DND-41 (cell line): ENCODE data around the gene UST.

Source experiments
- ATAC-seq: fragments of 200-7000 bp; cut with Tn5 transposase; 3 replicates; pipeline ENCODE4 v1.9.1; 2021; ENCODE audit warnings: low read depth; ENCODE audit not compliant: insufficient read depth
- DNase-seq: peaks from one replicate; pipeline ENCODE4 v3.0.0-alpha.2; 2020
- H2AFZ ChIP-seq: 2 replicates; pipeline ENCODE4 v1.6.0; 2012; ENCODE audit warnings: low read depth, low read length
- H3K27ac ChIP-seq: 2 replicates; pipeline ENCODE4 v1.5.1; 2012; ENCODE audit warnings: low read length, inconsistent platforms
- H3K27me3 ChIP-seq: fragments of 200-600 bp; sonication (generic); 2 replicates; pipeline ENCODE4 v1.6.0; 2012; ENCODE audit warnings: low read length, mild to moderate bottlenecking, inconsistent platforms; ENCODE audit not compliant: insufficient read depth, poor library complexity
- H3K36me3 ChIP-seq: 2 replicates; pipeline ENCODE4 v1.5.1; 2012; ENCODE audit warnings: low read length, inconsistent platforms; ENCODE audit not compliant: insufficient read depth
- H3K4me1 ChIP-seq: 2 replicates; pipeline ENCODE4 v1.5.1; 2012; ENCODE audit warnings: mild to moderate bottlenecking, low read length; ENCODE audit not compliant: insufficient read depth
- H3K4me2 ChIP-seq: 2 replicates; pipeline ENCODE4 v1.6.0; 2012; ENCODE audit warnings: mild to moderate bottlenecking, moderate library complexity, low read length, inconsistent platforms; ENCODE audit not compliant: insufficient read depth
- H3K4me3 ChIP-seq, 2 experiments: fragments of 200-600 bp in 1 of 2; shearing (Covaris generic) in 1 of 2; 2 replicates each; pipeline ENCODE4 v1.5.1; 2012 to 2016; ENCODE audit warnings: inconsistent platforms in 2 of 2, low read length in 2 of 2, mild to moderate bottlenecking in 2 of 2, low read depth in 1 of 2, moderate library complexity in 1 of 2
- H3K79me2 ChIP-seq: 2 replicates; pipeline ENCODE4 v1.6.0; 2012; ENCODE audit warnings: low read length, inconsistent platforms; ENCODE audit not compliant: insufficient read depth
- H3K9ac ChIP-seq: 2 replicates; pipeline ENCODE4 v1.6.0; 2012; ENCODE audit warnings: low read depth, mild to moderate bottlenecking, inconsistent platforms, low read length, moderate library complexity
- H3K9me3 ChIP-seq: 2 replicates; pipeline ENCODE4 v1.5.1; 2012; ENCODE audit warnings: low read length, moderate library complexity, mild to moderate bottlenecking, inconsistent platforms; ENCODE audit not compliant: insufficient read depth, severe bottlenecking
- H4K20me1 ChIP-seq: 2 replicates; pipeline ENCODE4 v1.6.0; 2012; ENCODE audit warnings: low read length; ENCODE audit not compliant: insufficient read depth
- EZH2 ChIP-seq: IDR thresholded peaks from 3 replicates; pipeline ENCODE4 v1.6.1; 2012; ENCODE audit warnings: borderline replicate concordance, low read depth, mild to moderate bottlenecking, moderate library complexity, low read length, inconsistent platforms; ENCODE audit not compliant: severe bottlenecking
- TF ChIP-seq, protein P1 (sequence below): IDR thresholded peaks from 2 replicates; pipeline ENCODE4 v1.5.1; 2012; ENCODE audit warnings: borderline replicate concordance, low read length, moderate library complexity, mild to moderate bottlenecking; ENCODE audit not compliant: poor library complexity, severe bottlenecking; ENCODE audit errors: extremely low read depth

Gene UST

DNA sequence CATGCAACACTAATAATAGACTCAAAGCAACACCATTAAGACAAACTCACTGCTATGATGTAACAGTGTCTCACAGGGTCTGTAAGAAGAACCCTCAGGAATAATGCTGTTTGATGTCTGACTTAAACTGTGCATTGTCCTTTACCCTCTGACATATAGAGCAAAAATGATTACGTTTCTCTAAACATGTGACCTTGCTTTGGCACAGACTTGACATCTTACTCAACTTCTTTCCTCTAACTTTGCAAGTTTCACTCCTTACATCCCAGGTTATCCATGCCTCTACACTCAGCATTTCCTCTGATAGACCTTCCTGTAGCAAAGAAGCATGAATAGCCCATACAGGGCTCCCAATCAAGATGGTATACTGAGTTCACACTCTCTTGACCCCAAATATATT lies 252.7 kb downstream of the UST start:
- Histone ChIP-seq H3K27ac (peak overlapping the region; percentile 79), H3K4me2 (peak overlapping the region; percentile 45)
- peak; percentile 10; the same call in 1 of the 3 replicates for ATAC-seq

DNA sequence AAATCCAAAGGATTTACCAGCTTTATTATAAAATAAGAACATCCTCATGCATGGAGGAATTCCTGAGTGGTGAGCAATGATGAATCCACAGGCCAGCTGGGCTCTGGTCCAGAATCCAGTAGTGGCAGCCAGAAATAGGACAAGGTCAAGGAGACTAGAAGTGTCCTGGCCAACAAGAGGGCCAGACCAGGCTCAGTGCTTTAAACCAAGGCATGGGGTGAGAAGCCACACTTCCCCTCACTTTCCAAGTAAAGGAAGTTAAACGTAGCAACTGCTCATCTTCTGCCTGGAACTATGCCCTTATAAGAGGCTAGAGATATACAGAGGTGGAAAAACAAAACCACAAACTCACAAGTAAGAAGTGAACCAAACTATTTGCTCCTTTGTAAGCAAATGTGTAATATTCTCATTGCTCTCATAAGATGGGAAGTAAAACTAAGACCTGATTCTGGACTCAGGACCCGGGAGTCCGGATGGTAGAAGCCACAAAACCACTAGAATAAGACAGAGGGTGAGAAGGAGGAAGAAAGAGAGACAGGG lies 253.2 kb downstream of the UST start:
- Histone ChIP-seq H4K20me1 (no peaks in the 10 kb centered on the region), H3K9me3 (peaks cover 12% of the 10 kb centered on the region), H3K4me2 (peak overlapping the region; percentile 45), H3K27me3 (no peaks in the 10 kb centered on the region), H2AFZ (no peak overlapping the region), H3K79me2 (no peaks in the 10 kb centered on the region), H3K9ac (peak overlapping the region; percentile 0; the same call in 1 of the 2 replicates), H3K36me3 (no peaks in the 10 kb centered on the region), H3K4me1 (peaks cover 43% of the 10 kb centered on the region), H3K4me3 (0 out of 4 replicates have a peak overlapping the region, but pooled peaks of 1 of the 2 experiments have one; percentile 22), H3K27ac (peak overlapping the region; percentile 79)
- TF ChIP-seq EZH2 = no peak
- TF ChIP-seq, protein P1, sequence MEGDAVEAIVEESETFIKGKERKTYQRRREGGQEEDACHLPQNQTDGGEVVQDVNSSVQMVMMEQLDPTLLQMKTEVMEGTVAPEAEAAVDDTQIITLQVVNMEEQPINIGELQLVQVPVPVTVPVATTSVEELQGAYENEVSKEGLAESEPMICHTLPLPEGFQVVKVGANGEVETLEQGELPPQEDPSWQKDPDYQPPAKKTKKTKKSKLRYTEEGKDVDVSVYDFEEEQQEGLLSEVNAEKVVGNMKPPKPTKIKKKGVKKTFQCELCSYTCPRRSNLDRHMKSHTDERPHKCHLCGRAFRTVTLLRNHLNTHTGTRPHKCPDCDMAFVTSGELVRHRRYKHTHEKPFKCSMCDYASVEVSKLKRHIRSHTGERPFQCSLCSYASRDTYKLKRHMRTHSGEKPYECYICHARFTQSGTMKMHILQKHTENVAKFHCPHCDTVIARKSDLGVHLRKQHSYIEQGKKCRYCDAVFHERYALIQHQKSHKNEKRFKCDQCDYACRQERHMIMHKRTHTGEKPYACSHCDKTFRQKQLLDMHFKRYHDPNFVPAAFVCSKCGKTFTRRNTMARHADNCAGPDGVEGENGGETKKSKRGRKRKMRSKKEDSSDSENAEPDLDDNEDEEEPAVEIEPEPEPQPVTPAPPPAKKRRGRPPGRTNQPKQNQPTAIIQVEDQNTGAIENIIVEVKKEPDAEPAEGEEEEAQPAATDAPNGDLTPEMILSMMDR = no peak
- peak; percentile 71 for DNase-seq
- ATAC-seq = peak; percentile 89

More for the DNA sequence above, 252.7 kb downstream of the UST start:
- Histone ChIP-seq H3K27me3 (no peaks in the 10 kb centered on the region), H3K9ac (no peak overlapping the region; the same call in 1 of the 2 replicates), H3K9me3 (peaks cover 12% of the 10 kb centered on the region), H3K36me3 (no peaks in the 10 kb centered on the region), H4K20me1 (no peaks in the 10 kb centered on the region), H3K4me1 (peaks cover 43% of the 10 kb centered on the region), H2AFZ (no peak overlapping the region), H3K79me2 (no peaks in the 10 kb centered on the region), H3K4me3 (no peak overlapping the region)
- TF ChIP-seq EZH2 = no peak
- TF ChIP-seq, protein P1 = no peak
- no peak for DNase-seq

DNA sequence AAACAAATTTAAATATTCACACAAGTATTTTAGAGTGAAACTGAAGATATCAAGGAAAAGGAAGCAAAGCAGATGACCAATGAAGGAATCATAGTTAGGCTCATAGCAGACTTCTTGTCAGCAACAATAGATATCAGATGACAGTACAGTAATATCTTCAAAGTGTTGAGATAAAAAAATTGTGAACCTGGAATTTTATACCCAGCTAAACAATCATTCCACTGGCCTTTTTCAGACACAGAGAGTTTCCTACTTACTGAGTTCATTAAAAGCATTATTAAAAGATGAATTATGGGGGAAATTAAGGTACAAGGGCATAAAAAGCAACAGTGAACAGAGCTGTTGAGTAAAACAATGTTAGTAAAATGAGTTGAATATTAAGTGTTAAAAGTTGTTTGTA lies 254.6 kb downstream of the UST start:
- peak overlapping the region in 1 of 2 experiments; percentile 22; a peak in 1 of 4 replicates for H3K4me3 ChIP-seq

More for the DNA sequence above, 254.6 kb downstream of the UST start:
- peaks cover 3% of the 10 kb centered on the region; the same call in 1 of the 2 replicates for H3K36me3 ChIP-seq
- no peak overlapping the region for H3K4me2 ChIP-seq
- ATAC-seq = no peak
- no peak for DNase-seq
- H3K9ac ChIP-seq = no peak overlapping the region
- peaks cover 12% of the 10 kb centered on the region for H3K9me3 ChIP-seq
- H3K27me3 ChIP-seq = no peaks in the 10 kb centered on the region
- no peaks in the 10 kb centered on the region for H3K79me2 ChIP-seq
- H3K27ac ChIP-seq = no peak overlapping the region
- H2AFZ ChIP-seq = no peak overlapping the region
- H4K20me1 ChIP-seq = no peaks in the 10 kb centered on the region
- H3K4me1 ChIP-seq = peaks cover 43% of the 10 kb centered on the region
- TF ChIP-seq, protein P1 = no peak
- TF ChIP-seq EZH2 = no peak
